ENCODE measurements around the gene STXBP2. TPM values are rescaled to one million over a fixed set of nuclear protein-coding genes. Genes with fewer than 3 reads are reported as not detected.
A peak's percentile ranks its signal among the peaks of the same experiment; 100 is the strongest.

Gene STXBP2
- total RNA-seq, 1 donor from 2014 or later = 64.3 TPM

GRCh38 chr19:7627166-7627565, 9.7 kb upstream of the STXBP2 start:
- no peak overlapping the region for H3K27ac ChIP-seq
- no peaks in the 10 kb centered on the region for H3K27me3 ChIP-seq
- no peaks in the 10 kb centered on the region for H3K9me3 ChIP-seq
- peaks cover 0 to 50% of the 10 kb centered on the region in 2 donors for H3K36me3 ChIP-seq
- H3K4me3 ChIP-seq = no peak overlapping the region
- intact Hi-C loops (cut with DNase I) = no loop called here
- no peak for TF ChIP-seq POLR2A (IDR thresholded peaks at IDR 0.05)
- no peak for TF ChIP-seq POLR2AphosphoS5 (IDR thresholded peaks at IDR 0.05; ENCODE audit: insufficient read depth in 1 of 2, low read depth in 1 of 2)
- TF ChIP-seq CTCF (IDR thresholded peaks at IDR 0.05) = no peak
- no peak for DNase-seq (ENCODE audit: extremely low spot score in 2 of 2)
- peaks cover 40% of the 10 kb centered on the region for H3K4me1 ChIP-seq

GRCh38 chr19:7628589-7629311, 8.2 kb upstream of the STXBP2 start:
- TF ChIP-seq POLR2A (IDR thresholded peaks at IDR 0.05) = no peak
- no peak for TF ChIP-seq POLR2AphosphoS5 (IDR thresholded peaks at IDR 0.05; ENCODE audit: insufficient read depth in 1 of 2, low read depth in 1 of 2)
- no peak for TF ChIP-seq CTCF (IDR thresholded peaks at IDR 0.05)
- no peak for DNase-seq (ENCODE audit: extremely low spot score in 2 of 2)
- Histone ChIP-seq H3K9me3 (no peaks in the 10 kb centered on the region), H3K27ac (peak overlapping the region; percentile 80), H3K27me3 (no peaks in the 10 kb centered on the region), H3K36me3 (peaks cover 0 to 34% of the 10 kb centered on the region in 2 donors), H3K4me3 (peak overlapping the region; percentile 78 to 90), H3K4me1 (peaks cover 40% of the 10 kb centered on the region)
- intact Hi-C loops (cut with DNase I) = no loop called here

- peak within 1 kb of the TSS; percentile 78 to 90 for H3K4me3 ChIP-seq
- no peaks in the 10 kb centered on the region for H3K27me3 ChIP-seq
- no peaks in the 10 kb centered on the region for H3K9me3 ChIP-seq
- peak within 1 kb of the TSS; percentile 80 for H3K27ac ChIP-seq
- DNase-seq (ENCODE audit: extremely low spot score in 2 of 2) = peak; percentile 99
- peak; percentile 91 to 100 for TF ChIP-seq POLR2AphosphoS5 (IDR thresholded peaks at IDR 0.05; ENCODE audit: insufficient read depth in 1 of 2, low read depth in 1 of 2)
- no peak for TF ChIP-seq CTCF (IDR thresholded peaks at IDR 0.05)
- TF ChIP-seq POLR2A (IDR thresholded peaks at IDR 0.05) = peak in 1 of 2 donors; percentile 16
- H3K36me3 ChIP-seq = peaks cover 0 to 27% of the 10 kb centered on the region in 2 donors
- peaks cover 40% of the 10 kb centered on the region for H3K4me1 ChIP-seq
- intact Hi-C loops (cut with DNase I) = no loop called here
These were observed 7.4 kb upstream of the STXBP2 start, which contains the start of the genes PET100 and XAB2 for GRCh38 chr19:7629347-7630054. PET100 (plus strand) TSS chr19:7629793; CDS start chr19:7629834, 41 bp downstream. XAB2 (minus strand) TSS chr19:7629545; CDS start chr19:7629527, 18 bp downstream.

GRCh38 chr19:7631577-7631976, 5.3 kb upstream of the STXBP2 start:
- Histone ChIP-seq H3K36me3 (peaks cover 0 to 7% of the 10 kb centered on the region in 2 donors), H3K27me3 (no peaks in the 10 kb centered on the region), H3K27ac (no peak overlapping the region), H3K4me1 (peaks cover 40% of the 10 kb centered on the region), H3K4me3 (no peak overlapping the region), H3K9me3 (no peaks in the 10 kb centered on the region)
- intact Hi-C loops (cut with DNase I) = no loop called here
- DNase-seq (ENCODE audit: extremely low spot score in 2 of 2) = no peak
- no peak for TF ChIP-seq POLR2AphosphoS5 (IDR thresholded peaks at IDR 0.05; ENCODE audit: insufficient read depth in 1 of 2, low read depth in 1 of 2)
- TF ChIP-seq POLR2A (IDR thresholded peaks at IDR 0.05) = no peak
- TF ChIP-seq CTCF (IDR thresholded peaks at IDR 0.05) = no peak
